ENCODE measurements around the gene SPACA7.

The SPACA7 gene

DNA sequence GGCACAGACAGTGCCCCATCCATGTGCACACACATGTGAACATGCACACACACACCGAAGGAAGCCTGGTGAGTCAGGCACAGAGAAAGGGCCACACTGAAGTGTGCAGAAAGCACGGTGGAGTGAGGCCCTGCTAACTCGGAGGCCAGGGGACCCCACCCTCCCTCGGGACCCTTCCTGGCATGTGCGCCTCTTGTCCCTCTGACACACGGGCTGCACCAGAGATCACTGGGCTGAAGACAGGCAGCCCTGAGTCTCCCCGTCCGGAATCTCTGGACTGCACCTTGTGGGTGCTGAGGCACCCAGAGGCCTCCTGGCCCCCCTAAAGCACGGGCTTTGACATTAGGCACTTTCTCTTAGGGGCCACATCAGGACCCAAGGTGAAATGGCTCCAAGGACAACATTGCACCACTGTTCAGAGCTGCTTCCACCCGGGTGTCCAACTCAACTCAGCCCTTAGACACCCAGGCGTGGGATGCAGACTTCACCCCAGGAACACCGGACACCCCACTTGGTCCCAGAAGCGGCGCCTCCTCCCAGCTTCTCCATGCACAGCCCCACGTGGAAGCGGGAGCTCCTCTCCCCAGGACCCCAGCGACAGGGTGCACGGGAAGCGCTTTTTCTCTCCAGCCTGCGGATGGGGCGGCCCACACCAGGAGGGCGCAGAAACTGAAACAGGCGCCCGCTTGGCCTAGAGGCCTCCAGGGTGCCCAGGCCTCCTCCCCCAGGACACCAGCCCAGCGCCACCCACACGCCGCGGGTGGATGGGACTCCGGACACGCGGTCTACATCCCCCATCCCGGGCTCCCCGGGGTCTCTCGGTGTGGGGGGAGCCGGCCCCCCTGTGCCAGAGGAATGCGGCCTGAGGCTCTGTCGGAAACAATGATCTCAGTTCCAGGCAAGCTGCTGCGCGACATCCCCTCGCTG lies 90.2 kb downstream of the SPACA7 start:
- ATAC-seq = no peak

DNA sequence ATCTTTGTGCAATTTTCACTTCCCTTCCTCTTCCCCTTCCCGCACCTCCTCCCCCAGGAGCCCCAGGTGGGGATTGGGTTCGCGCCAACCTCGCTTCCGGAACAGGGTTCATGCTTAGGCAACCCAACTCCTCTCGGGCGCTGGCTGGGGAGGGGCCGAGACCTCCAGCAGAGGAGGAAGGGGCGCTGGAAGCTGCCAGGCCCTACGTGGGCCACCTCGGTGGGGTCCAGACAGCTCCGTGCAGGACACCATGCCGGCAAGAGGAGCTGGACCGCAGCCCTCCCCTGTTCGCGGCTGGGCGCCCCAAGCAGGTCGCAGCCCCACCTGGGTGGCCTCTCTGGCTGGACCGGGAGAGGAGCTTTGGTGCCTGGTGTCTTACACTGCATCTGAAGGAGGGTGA lies 91.1 kb downstream of the SPACA7 start:
- no peak for ATAC-seq

DNA sequence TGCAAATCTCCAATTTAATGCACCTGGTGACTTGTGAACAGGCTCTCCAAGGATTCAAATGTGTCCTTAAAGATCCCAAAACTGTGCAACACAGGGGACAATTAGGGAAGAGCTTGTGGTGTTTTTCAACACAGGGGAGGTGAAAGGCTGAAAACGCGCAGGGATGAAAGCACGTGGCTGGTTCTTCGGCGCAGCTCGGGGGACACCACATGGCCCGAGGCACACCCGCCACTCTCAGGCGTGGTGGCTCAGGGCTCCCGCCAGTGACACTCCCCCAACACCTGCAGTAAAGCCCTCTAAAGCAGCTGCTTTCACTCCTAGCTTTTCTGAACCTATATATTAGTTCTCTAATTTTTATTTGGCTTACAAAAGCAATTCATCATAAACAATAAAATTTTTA lies 91.9 kb downstream of the SPACA7 start:
- no peak for ATAC-seq

GRCh38 chr13:112469071-112469745 lies 93.1 kb downstream of the SPACA7 start:
- no peak for ATAC-seq

DNA sequence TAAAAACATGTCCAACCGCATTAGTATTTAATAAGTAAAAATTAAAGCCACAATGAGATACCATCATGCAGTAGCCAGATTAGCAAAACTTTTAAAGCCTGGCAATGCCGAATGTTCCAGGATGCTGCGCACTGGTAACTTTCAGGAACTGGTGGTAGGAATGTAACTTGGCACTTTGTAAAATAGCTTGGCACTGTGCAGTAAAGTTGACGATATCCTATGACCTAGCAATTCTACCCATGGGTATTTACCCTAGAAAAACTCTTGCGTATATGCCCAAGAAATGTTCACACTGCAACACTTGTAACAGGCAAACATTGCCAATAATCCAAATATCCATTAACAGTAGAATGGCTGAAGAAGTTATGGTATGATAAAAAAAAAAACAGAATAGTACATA lies 97.7 kb downstream of the SPACA7 start:
- no peak for ATAC-seq

- no peak for ATAC-seq
Measured at GRCh38 chr13:112474869-112475268, 98.7 kb downstream of the SPACA7 start.

DNA sequence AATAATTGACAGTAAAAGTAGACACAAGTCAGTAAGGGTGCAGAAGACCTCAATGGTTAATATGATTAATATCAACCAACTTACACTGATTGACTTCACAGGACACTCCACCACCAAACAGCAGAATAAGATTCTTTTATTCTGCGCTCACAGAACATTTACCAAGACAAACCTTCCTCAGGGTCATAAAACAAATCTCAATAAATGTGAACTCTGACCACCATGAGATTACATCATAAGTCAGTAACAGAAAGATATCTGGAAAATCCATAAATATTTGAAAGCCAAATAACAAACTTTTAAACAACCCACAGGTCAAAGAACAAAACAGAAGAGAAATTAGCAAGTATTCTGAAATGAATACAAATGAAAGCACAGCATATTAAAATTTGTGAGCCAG lies 99.7 kb downstream of the SPACA7 start:
- no peak for ATAC-seq

GRCh38 chr13:112477070-112477619 lies 101.0 kb downstream of the SPACA7 start:
- ATAC-seq = no peak

DNA sequence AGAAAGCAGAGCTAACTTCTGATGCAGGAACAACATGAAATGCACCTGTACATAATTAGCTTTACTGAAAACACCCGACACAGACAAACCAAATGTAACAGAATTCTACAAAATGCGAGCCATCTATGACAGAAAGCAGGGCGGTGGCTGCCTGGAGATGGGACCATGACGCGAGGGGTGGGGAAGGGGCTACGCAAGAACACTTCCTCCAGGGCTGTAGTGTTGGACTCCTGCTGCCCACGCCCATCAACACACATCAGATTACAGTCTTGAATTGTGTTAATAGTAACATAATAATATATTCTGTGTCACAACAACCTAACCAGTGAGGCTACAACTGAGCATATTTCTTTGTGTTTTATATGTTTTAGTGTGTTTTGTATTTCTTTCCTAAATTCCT lies 103.2 kb downstream of the SPACA7 start:
- ATAC-seq = no peak

DNA sequence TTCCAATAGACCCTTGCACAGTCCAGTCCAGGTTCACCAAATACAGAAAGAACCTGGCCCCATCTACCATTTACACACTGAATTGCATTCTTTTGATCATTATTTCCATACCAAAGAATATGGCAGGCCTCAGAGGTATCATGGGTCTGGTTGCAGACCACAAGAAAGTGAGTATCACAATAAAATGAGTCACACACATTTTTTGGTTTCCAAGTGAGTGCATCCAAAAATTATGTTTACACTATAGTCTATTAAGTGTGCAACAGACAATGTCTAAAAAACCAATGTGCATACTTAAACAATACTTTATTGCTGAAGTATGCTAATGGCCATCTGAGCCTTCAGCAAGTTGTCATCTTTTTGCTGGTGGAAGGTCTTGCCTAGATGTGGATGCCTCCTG lies 105.3 kb downstream of the SPACA7 start:
- ATAC-seq = no peak

DNA sequence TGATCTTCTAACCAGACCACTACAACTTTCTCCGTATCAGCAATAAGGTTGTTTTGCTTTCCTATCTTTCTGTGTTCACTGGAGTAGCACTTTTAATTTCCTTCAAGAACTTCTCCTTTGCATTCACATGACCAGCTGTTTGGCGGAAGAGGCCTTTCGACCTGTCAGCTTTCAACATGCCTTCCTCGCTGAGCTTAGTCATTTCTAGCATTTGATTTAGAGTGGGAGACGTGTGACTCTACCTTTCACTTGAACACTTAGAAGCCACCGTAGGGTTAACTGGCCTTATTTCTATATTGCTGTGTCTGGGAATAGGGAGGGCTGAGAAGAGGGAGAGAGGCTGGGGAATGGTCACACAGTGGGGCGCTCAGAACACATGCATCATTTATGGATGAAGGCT lies 107.1 kb downstream of the SPACA7 start:
- no peak for ATAC-seq
